HuH-7.5 (cell line): ENCODE measurements around the gene SEC22C.

Experiments used
- DNase-seq: peaks from one replicate; pipeline ENCODE4 v3.0.0; 2011; ENCODE audit warnings: low spot score

SEC22C gene

DNA sequence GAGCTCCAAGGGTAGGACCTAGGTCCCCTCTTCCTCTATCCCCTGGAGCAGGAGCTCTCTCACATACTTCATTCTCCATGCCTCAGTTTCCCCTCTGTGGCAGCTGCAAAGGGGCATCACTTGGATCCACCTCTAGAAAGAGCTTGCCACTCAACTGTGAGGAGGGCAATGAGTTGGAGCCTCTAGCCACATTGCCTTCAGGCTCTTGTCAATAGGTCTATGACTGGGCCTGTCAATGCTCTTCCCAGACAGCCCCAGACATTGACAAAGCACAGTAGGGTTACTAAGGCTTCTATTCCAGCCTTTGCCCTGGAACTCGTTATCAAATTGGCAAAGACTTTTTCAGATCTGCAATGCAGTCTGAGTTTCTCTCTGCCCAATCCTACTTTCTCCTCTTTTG is 83.7 kb downstream of the SEC22C start:
- no peak for DNase-seq
